OCI-LY3 (cell line): Measurements from ENCODE around the gene FBXO22.

Source experiments
- H2AFZ ChIP-seq: fragments of 200-600, 300-600 bp; shearing (Covaris generic); 2 replicates; pipeline ENCODE4 v1.6.0; 2014; ENCODE audit warnings: antibody characterized with exemption, low read depth, low read length
- H3K27ac ChIP-seq: fragments of 200-600, 300-600 bp; sonication (generic); 2 replicates; pipeline ENCODE4 v1.5.1; 2014; ENCODE audit warnings: mild to moderate bottlenecking, low read length, moderate library complexity, mixed read lengths
- H3K27me3 ChIP-seq: fragments of 200-600, 300-600 bp; sonication (generic); 2 replicates; pipeline ENCODE4 v1.6.1; 2014; ENCODE audit warnings: low read depth, low read length, mixed read lengths
- H3K36me3 ChIP-seq: fragments of 200-600, 300-600 bp; sonication (generic); replicated peaks from 2 replicates; pipeline ENCODE3; 2014; ENCODE audit warnings: low read depth, low read length, mixed read lengths
- H3K4me1 ChIP-seq: fragments of 300-600, 200-600 bp; sonication (generic); 2 replicates; pipeline ENCODE4 v1.6.1; 2014; ENCODE audit warnings: low read length, mixed read lengths
- H3K4me2 ChIP-seq: fragments of 200-600, 300-600 bp; sonication (generic); 2 replicates; pipeline ENCODE4 v1.6.1; 2014; ENCODE audit warnings: low read length, mixed read lengths
- H3K4me3 ChIP-seq: fragments of 300-600, 200-600 bp; sonication (generic); 2 replicates; pipeline ENCODE4 v1.5.1; 2014; ENCODE audit warnings: antibody characterized with exemption, mild to moderate bottlenecking, low read length, moderate library complexity
- H3K79me2 ChIP-seq: fragments of 300-600, 200-600 bp; shearing (Covaris generic); 2 replicates; pipeline ENCODE4 v1.6.1; 2014; ENCODE audit warnings: mild to moderate bottlenecking, low read length, mixed read lengths
- H3K9ac ChIP-seq: fragments of 300-600, 200-600 bp; shearing (Covaris generic); 2 replicates; pipeline ENCODE4 v1.6.0; 2014; ENCODE audit warnings: mild to moderate bottlenecking, low read length, moderate library complexity
- H3K9me3 ChIP-seq: fragments of 200-600, 300-600 bp; shearing (Covaris generic); 2 replicates; pipeline ENCODE4 v1.6.1; 2014; ENCODE audit warnings: low read length, mixed read lengths; ENCODE audit not compliant: insufficient read depth
- H4K20me1 ChIP-seq: fragments of 200-600, 300-600 bp; sonication (generic); 2 replicates; pipeline ENCODE4 v1.6.1; 2016; ENCODE audit warnings: low read length, mixed read lengths; ENCODE audit not compliant: insufficient read depth
- EZH2phosphoT487 ChIP-seq: fragments of 200-600 bp; shearing (Covaris generic); IDR thresholded peaks from 2 replicates; pipeline ENCODE4 v1.6.1; 2018; ENCODE audit warnings: antibody characterized with exemption, mixed run types, low read depth
- TF ChIP-seq, protein P1 (sequence below): fragments of 200-600, 300-600 bp; sonication (generic); IDR thresholded peaks from 2 replicates; pipeline ENCODE4 v1.5.1; 2014; ENCODE audit warnings: antibody characterized with exemption, low read length, low read depth

Gene FBXO22

DNA sequence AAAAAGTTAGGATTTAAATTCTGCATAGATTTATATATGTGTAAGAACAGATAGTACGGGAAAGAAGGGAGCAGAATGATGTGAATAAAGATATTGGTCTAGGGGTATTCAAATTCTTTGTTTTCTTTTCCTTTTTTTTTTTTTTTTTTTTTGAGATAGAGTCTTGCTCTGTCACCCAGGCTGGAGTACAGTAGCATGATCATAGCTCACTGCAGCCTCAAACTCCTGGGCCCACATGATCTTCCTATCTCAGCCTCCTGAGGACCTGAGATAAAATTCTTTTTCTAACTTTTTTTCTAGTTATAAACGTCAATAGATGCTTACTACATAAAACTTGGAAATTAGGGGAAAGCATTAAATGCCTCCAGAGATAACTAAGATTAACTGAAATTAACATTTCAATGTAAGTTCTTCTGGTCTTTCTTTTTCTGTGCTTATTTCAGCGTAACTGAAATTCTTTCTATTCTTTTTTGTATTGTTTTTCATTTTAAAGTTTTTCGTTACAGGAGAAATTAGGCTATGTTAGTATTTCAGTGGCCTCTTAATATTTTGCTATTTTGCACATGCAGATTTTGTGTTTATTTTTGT is 31.2 kb upstream of the FBXO22 start:
- Histone ChIP-seq H2AFZ (no peak overlapping the region), H3K79me2 (no peaks in the 10 kb centered on the region), H3K4me2 (no peak overlapping the region), H3K4me3 (no peak overlapping the region), H3K9ac (no peak overlapping the region), H3K27ac (no peak overlapping the region), H4K20me1 (peaks cover 14% of the 10 kb centered on the region), H3K27me3 (no peaks in the 10 kb centered on the region), H3K4me1 (peaks cover 22% of the 10 kb centered on the region), H3K36me3 (peaks cover 33% of the 10 kb centered on the region), H3K9me3 (no peaks in the 10 kb centered on the region)
- TF ChIP-seq EZH2phosphoT487 = no peak
- TF ChIP-seq, protein P1, sequence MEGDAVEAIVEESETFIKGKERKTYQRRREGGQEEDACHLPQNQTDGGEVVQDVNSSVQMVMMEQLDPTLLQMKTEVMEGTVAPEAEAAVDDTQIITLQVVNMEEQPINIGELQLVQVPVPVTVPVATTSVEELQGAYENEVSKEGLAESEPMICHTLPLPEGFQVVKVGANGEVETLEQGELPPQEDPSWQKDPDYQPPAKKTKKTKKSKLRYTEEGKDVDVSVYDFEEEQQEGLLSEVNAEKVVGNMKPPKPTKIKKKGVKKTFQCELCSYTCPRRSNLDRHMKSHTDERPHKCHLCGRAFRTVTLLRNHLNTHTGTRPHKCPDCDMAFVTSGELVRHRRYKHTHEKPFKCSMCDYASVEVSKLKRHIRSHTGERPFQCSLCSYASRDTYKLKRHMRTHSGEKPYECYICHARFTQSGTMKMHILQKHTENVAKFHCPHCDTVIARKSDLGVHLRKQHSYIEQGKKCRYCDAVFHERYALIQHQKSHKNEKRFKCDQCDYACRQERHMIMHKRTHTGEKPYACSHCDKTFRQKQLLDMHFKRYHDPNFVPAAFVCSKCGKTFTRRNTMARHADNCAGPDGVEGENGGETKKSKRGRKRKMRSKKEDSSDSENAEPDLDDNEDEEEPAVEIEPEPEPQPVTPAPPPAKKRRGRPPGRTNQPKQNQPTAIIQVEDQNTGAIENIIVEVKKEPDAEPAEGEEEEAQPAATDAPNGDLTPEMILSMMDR = no peak

DNA sequence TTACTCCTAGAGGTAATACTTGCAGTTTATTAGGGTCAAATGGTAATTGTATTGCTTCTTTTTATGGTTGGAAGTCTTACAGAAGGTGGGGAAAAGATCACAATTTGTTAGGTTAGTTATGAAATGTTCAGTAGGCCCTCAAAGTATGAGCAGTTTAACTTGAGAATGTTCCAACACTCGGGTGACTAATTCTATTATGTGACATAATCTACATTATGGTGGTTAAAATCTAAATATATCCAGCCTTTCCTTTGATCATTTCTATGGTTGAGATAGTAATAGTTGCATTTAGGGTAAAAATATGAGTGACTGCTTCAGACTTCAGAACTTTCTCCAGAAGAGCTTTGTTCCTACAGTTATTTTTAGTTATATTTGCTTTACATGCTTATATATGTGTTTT is 19.6 kb upstream of the FBXO22 start:
- Histone ChIP-seq H3K9ac (no peak overlapping the region), H3K4me2 (no peak overlapping the region), H3K79me2 (no peaks in the 10 kb centered on the region), H3K36me3 (peaks cover 15% of the 10 kb centered on the region), H3K27ac (no peak overlapping the region), H3K4me3 (no peak overlapping the region), H2AFZ (no peak overlapping the region), H3K27me3 (no peaks in the 10 kb centered on the region), H4K20me1 (no peaks in the 10 kb centered on the region), H3K4me1 (no peaks in the 10 kb centered on the region), H3K9me3 (no peaks in the 10 kb centered on the region)
- TF ChIP-seq EZH2phosphoT487 = no peak
- TF ChIP-seq, protein P1 = no peak

DNA sequence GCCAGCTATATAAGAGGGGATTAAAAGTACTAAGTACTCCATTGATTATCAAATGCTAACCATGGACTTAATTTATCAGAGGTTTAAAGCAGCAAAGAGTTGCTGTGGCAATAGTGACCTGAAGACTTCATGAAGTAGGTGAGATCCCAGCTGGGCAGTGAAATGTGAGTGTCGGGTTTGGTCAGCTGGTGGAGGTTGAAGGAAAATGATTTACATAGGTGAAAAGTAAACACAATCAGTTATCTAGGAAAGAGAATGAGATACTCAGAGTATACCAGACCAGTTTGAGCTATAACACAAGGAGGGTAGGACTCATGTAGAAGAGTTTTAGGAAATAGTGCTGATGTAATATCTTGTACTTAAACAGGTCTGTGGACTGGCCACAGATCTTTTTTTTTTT is 16.5 kb upstream of the FBXO22 start:
- Histone ChIP-seq H3K4me2 (no peak overlapping the region), H3K4me3 (no peak overlapping the region), H3K27ac (no peak overlapping the region), H4K20me1 (no peaks in the 10 kb centered on the region), H2AFZ (no peak overlapping the region), H3K9ac (no peak overlapping the region), H3K36me3 (peaks cover 13% of the 10 kb centered on the region), H3K9me3 (no peaks in the 10 kb centered on the region), H3K27me3 (no peaks in the 10 kb centered on the region), H3K4me1 (no peaks in the 10 kb centered on the region), H3K79me2 (no peaks in the 10 kb centered on the region)
- TF ChIP-seq, protein P1 = no peak
- no peak for TF ChIP-seq EZH2phosphoT487

DNA sequence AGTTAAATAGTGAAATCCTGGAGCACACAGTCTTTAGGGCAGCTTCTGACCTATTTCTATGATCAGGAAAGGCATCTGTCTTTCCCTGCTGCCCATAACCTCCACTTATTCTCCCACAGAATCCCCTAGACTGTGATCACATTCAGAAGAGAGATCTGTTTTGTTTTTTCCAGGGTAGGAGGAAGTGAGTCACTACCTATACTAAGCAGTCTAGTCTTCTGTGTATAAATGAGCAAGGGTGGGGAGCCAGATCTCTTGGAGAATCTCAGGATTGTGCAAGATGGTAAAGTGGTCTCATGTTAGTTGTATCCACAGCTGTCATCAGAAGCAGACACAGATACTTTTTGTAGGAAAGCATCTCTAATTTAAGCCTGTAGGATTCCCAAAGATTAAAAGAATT is 11.8 kb upstream of the FBXO22 start:
- H3K4me2 ChIP-seq = no peak overlapping the region
- no peaks in the 10 kb centered on the region for H3K9me3 ChIP-seq
- TF ChIP-seq EZH2phosphoT487 = no peak
- TF ChIP-seq, protein P1 = no peak
- H3K9ac ChIP-seq = no peak overlapping the region
- peaks cover 8% of the 10 kb centered on the region for H3K36me3 ChIP-seq
- H4K20me1 ChIP-seq = no peaks in the 10 kb centered on the region
- no peaks in the 10 kb centered on the region for H3K79me2 ChIP-seq
- H3K4me3 ChIP-seq = no peak overlapping the region
- H3K4me1 ChIP-seq = no peaks in the 10 kb centered on the region
- H3K27me3 ChIP-seq = no peaks in the 10 kb centered on the region
- no peak overlapping the region for H2AFZ ChIP-seq
- H3K27ac ChIP-seq = no peak overlapping the region
